CD14-positive monocyte (primary cell): ENCODE results near the gene SLC25A17. TPM values are rescaled to one million over a fixed set of nuclear protein-coding genes. Genes with fewer than 3 reads are reported as not detected.

Source experiments
- DNase-seq, 3 donors: peaks; one replicate each; pipeline ENCODE4 v3.0.0-alpha.2; 2011 to 2022
- H2AFZ ChIP-seq: 2 replicates; pipeline ENCODE4 v1.6.0; 2012; ENCODE audit warnings: mild to moderate bottlenecking, low read depth, low read length, inconsistent platforms; ENCODE audit not compliant: insufficient read depth, poor library complexity, severe bottlenecking
- H3K27ac ChIP-seq, 2 donors: 1 replicate in 1 of 2; 2 replicates in 1 of 2; pipeline ENCODE4 v1.5.1; 2012 to 2013; ENCODE audit warnings: low read length in 2 of 2, control low read depth in 1 of 2, inconsistent platforms in 1 of 2, low read depth in 1 of 2, mild to moderate bottlenecking in 1 of 2
- H3K27me3 ChIP-seq, 2 donors: one replicate each; pipeline versions ENCODE4 v1.6.0 to v1.6.1; 2011 to 2013; ENCODE audit warnings: low read length in 2 of 2; ENCODE audit not compliant: control insufficient read depth in 2 of 2, insufficient read depth in 2 of 2
- H3K36me3 ChIP-seq, 2 donors: replicated peaks in 1 of 2; 1 replicate in 1 of 2; 2 replicates in 1 of 2; pipeline versions ENCODE4 v1.5.1 to v1.6.1; 2012 to 2013; ENCODE audit warnings: low read length in 2 of 2, control low read depth in 1 of 2, inconsistent platforms in 1 of 2, mild to moderate bottlenecking in 1 of 2; ENCODE audit not compliant: insufficient read depth in 2 of 2, control insufficient read depth in 1 of 2
- H3K4me1 ChIP-seq, 2 donors: 1 replicate in 1 of 2; 2 replicates in 1 of 2; pipeline versions ENCODE4 v1.5.1 to v1.6.1; 2012 to 2013; ENCODE audit warnings: low read length in 2 of 2, control low read depth in 1 of 2, inconsistent platforms in 1 of 2, mild to moderate bottlenecking in 1 of 2, moderate library complexity in 1 of 2; ENCODE audit not compliant: insufficient read depth in 2 of 2, control insufficient read depth in 1 of 2
- H3K4me2 ChIP-seq: replicated peaks from 2 replicates; pipeline ENCODE3; 2012; ENCODE audit warnings: low read length, moderate library complexity, mild to moderate bottlenecking; ENCODE audit not compliant: poor library complexity, severe bottlenecking; ENCODE audit errors: extremely low read depth
- H3K4me3 ChIP-seq, 3 experiments: fragments of 200-600 bp in 1 of 3; sonication (generic) in 1 of 3; replicated peaks in 1 of 3; 1 replicate in 2 of 3; 2 replicates in 1 of 3; pipeline ENCODE4 v1.5.1; 2011 to 2013; ENCODE audit warnings: low read length in 3 of 3, mild to moderate bottlenecking in 3 of 3, control low read depth in 2 of 3, low read depth in 2 of 3, inconsistent platforms in 1 of 3, moderate library complexity in 1 of 3
- H3K79me2 ChIP-seq: 2 replicates; pipeline ENCODE4 v1.6.0; 2012; ENCODE audit warnings: mild to moderate bottlenecking, control low read depth, inconsistent platforms, low read length, moderate library complexity; ENCODE audit not compliant: insufficient read depth
- H3K9ac ChIP-seq: 2 replicates; pipeline ENCODE4 v1.6.0; 2017; ENCODE audit warnings: low read length, mild to moderate bottlenecking; ENCODE audit not compliant: insufficient read depth, poor library complexity, severe bottlenecking
- H3K9me3 ChIP-seq, 2 donors: replicated peaks in 1 of 2; 1 replicate in 1 of 2; 2 replicates in 1 of 2; pipeline versions ENCODE4 v1.5.1 to v1.6.1; 2012 to 2013; ENCODE audit warnings: low read length in 2 of 2, control low read depth in 1 of 2; ENCODE audit not compliant: control insufficient read depth in 1 of 2, insufficient read depth in 1 of 2
- H4K20me1 ChIP-seq: 2 replicates; pipeline ENCODE4 v1.6.0; 2012; ENCODE audit warnings: mild to moderate bottlenecking, low read length, control low read depth, moderate library complexity; ENCODE audit not compliant: insufficient read depth
- H3K27ac Mint-ChIP-seq, 7 donors: one replicate each; pipeline ENCODE4 v1.8.0; 2020; ENCODE audit warnings: mild to moderate bottlenecking in 7 of 7, mixed read lengths in 7 of 7, moderate library complexity in 6 of 7, inconsistent platforms in 2 of 7
- H3K27me3 Mint-ChIP-seq, 3 donors: one replicate each; pipeline ENCODE4 v1.8.0; 2021 to 2022; ENCODE audit warnings: low read depth in 3 of 3, mild to moderate bottlenecking in 3 of 3, mixed read lengths in 3 of 3, moderate library complexity in 3 of 3, inconsistent platforms in 1 of 3
- H3K36me3 Mint-ChIP-seq, 2 donors: one replicate each; pipeline ENCODE4 v1.8.0; 2020; ENCODE audit warnings: mixed read lengths in 2 of 2, inconsistent platforms in 1 of 2, mild to moderate bottlenecking in 1 of 2
- H3K4me1 Mint-ChIP-seq: one replicate; pipeline ENCODE4 v1.8.0; 2020; ENCODE audit warnings: mild to moderate bottlenecking, mixed read lengths
- H3K4me3 Mint-ChIP-seq, 2 donors: one replicate each; pipeline ENCODE4 v1.8.0; 2020; ENCODE audit warnings: mild to moderate bottlenecking in 2 of 2, mixed read lengths in 2 of 2, moderate library complexity in 1 of 2
- H3K9me3 Mint-ChIP-seq, 7 donors: one replicate each; pipeline ENCODE4 v1.8.0; 2020 to 2022; ENCODE audit warnings: mixed read lengths in 7 of 7, mild to moderate bottlenecking in 6 of 7, moderate library complexity in 6 of 7, inconsistent platforms in 2 of 7
- CTCF ChIP-seq: fragments of 200-600 bp; IDR thresholded peaks from one replicate; pipeline ENCODE4 v1.8.0; 2022; ENCODE audit warnings: antibody characterized with exemption, mild to moderate bottlenecking
- WGBS: methylation state at CpG from one replicate; pipeline ENCODE4 v1.1.5; 2013; ENCODE audit warnings: missing lambda C conversion rate; ENCODE audit not compliant: insufficient coverage; 5-methylcytosine and 5-hydroxymethylcytosine counted together
- intact Hi-C, 2 donors: fragments of 100-400 bp; cut with micrococcal nuclease; formaldehyde crosslinking; loops; one replicate each; pipeline versions ENCODE4 v1.15.0 to v1.15.1; 2023
- polyA plus RNA-seq, 3 donors: library from polyadenylated mRNA; depleted of rRNA in 1 of 3; unstranded in 2 of 3; stranded (reverse) in 1 of 3; fragments of 300-500 nt in 2 of 3; fragments of >200 nt in 1 of 3; fragmentation: Illumina TruSeq in 2 of 3; gene quantifications; 1 replicate in 2 of 3; 2 replicates in 1 of 3; pipeline ENCODE4 v1.2.3, GENCODE V29; 2012 to 2021

Gene SLC25A17
- polyA plus RNA-seq, 3 donors = 7.3 to 10.6 (median 8.8) TPM

DNA sequence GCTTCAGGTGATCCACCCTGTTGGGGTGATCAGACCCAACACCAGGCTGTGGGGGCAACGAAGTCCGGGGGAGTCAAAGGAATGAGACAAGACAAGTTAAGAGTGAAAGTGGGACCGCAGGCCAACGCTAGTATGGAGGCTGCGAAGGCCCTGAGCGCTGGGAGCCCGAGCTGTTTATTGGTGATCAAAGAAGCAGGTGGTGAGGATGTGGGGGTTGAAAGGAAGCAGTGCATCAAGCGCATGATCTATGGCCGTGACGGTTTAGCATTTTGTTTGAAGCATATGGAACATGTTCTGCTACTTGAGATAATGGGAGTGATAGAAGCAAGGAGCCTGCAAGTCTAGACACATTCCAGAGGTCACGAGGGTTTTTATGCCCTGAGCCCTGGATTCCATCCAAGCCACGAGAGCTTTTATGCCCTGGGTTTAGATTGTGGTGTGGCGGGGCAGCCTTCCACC, 90.4 kb downstream of the SLC25A17 start:
- H3K36me3 ChIP-seq = no peaks in the 10 kb centered on the region
- no peak for TF ChIP-seq CTCF
- no peak overlapping the region for H3K27ac Mint-ChIP-seq
- DNase-seq = no peak
- H3K4me3 ChIP-seq = no peak overlapping the region
- no peak overlapping the region for H3K4me2 ChIP-seq
- H3K4me3 Mint-ChIP-seq = no peak overlapping the region
- H2AFZ ChIP-seq = no peak overlapping the region
- H3K9me3 ChIP-seq = no peaks in the 10 kb centered on the region
- no peak overlapping the region for H3K27ac ChIP-seq
- no peaks in the 10 kb centered on the region for H3K79me2 ChIP-seq
- no peaks in the 10 kb centered on the region for H3K27me3 ChIP-seq
- peaks cover 3 to 5% (median 3%) of the 10 kb centered on the region in 3 donors for H3K27me3 Mint-ChIP-seq
- H3K36me3 Mint-ChIP-seq = no peaks in the 10 kb centered on the region
- intact Hi-C loops = no loop called here
- WGBS = 44% methylated on average over 12 of the region's 13 CpGs
- H3K9ac ChIP-seq = no peak overlapping the region
- peaks cover 10% of the 10 kb centered on the region for H3K4me1 Mint-ChIP-seq
- H3K9me3 Mint-ChIP-seq = peaks cover 0 to 3% (median 0%) of the 10 kb centered on the region in 7 donors
- H4K20me1 ChIP-seq = no peaks in the 10 kb centered on the region
- H3K4me1 ChIP-seq = no peaks in the 10 kb centered on the region

GRCh38 chr22:40727964-40728615, 91.1 kb downstream of the SLC25A17 start:
- H3K36me3 ChIP-seq = no peaks in the 10 kb centered on the region
- no peak overlapping the region for H3K9ac ChIP-seq
- peaks cover 0 to 3% (median 0%) of the 10 kb centered on the region in 7 donors for H3K9me3 Mint-ChIP-seq
- DNase-seq = no peak
- H3K27ac ChIP-seq = no peak overlapping the region
- 89% methylated on average over 3 of the region's 14 CpGs for WGBS
- H3K4me3 ChIP-seq = no peak overlapping the region
- H3K27me3 ChIP-seq = no peaks in the 10 kb centered on the region
- TF ChIP-seq CTCF = no peak
- intact Hi-C loops = no loop called here
- H2AFZ ChIP-seq = no peak overlapping the region
- no peaks in the 10 kb centered on the region for H4K20me1 ChIP-seq
- no peaks in the 10 kb centered on the region for H3K79me2 ChIP-seq
- H3K4me1 ChIP-seq = no peaks in the 10 kb centered on the region
- H3K36me3 Mint-ChIP-seq = no peaks in the 10 kb centered on the region
- H3K4me3 Mint-ChIP-seq = no peak overlapping the region
- H3K4me2 ChIP-seq = no peak overlapping the region
- H3K27ac Mint-ChIP-seq = no peak overlapping the region
- H3K4me1 Mint-ChIP-seq = peaks cover 10% of the 10 kb centered on the region
- H3K27me3 Mint-ChIP-seq = peaks cover 3% of the 10 kb centered on the region in 3 donors
- H3K9me3 ChIP-seq = no peaks in the 10 kb centered on the region
